Activated T-cell treated with anti-CD3 and anti-CD28 coated beads for 4 hours (primary cell): ENCODE results near the gene SLC25A26.

Experiments used
- DNase-seq: peaks from one replicate; pipeline ENCODE4 v3.0.0-alpha.2; 2020

The SLC25A26 gene

GRCh38 chr3:66227915-66228314 is 7.1 kb downstream of the SLC25A26 start:
- no peak for DNase-seq

GRCh38 chr3:66228707-66229106 is 7.9 kb downstream of the SLC25A26 start:
- DNase-seq, result no peak

GRCh38 chr3:66229931-66230330 is 9.1 kb downstream of the SLC25A26 start:
- no peak for DNase-seq

- DNase-seq, result no peak
These were observed 12.2 kb downstream of the SLC25A26 start for GRCh38 chr3:66233033-66233432.

GRCh38 chr3:66236281-66236680 is 15.5 kb downstream of the SLC25A26 start:
- no peak for DNase-seq

- no peak for DNase-seq
These were observed 16.8 kb downstream of the SLC25A26 start for GRCh38 chr3:66237552-66237951.

GRCh38 chr3:66239513-66240123 is 18.8 kb downstream of the SLC25A26 start:
- DNase-seq, result no peak

- no peak for DNase-seq
These were observed 20.7 kb downstream of the SLC25A26 start for GRCh38 chr3:66241466-66241865.

GRCh38 chr3:66242788-66243464 is 22.1 kb downstream of the SLC25A26 start:
- no peak for DNase-seq

- DNase-seq, result no peak
These were observed 27.8 kb downstream of the SLC25A26 start for GRCh38 chr3:66248641-66249040.

- DNase-seq, result no peak
These were observed 33.2 kb downstream of the SLC25A26 start for GRCh38 chr3:66253790-66254620.

- DNase-seq, result no peak
These were observed 35.1 kb downstream of the SLC25A26 start for GRCh38 chr3:66255865-66256264.

- DNase-seq, result no peak
These were observed 36.0 kb downstream of the SLC25A26 start for GRCh38 chr3:66256806-66257205.

- no peak for DNase-seq
These were observed 38.9 kb downstream of the SLC25A26 start for GRCh38 chr3:66259566-66260255.

- no peak for DNase-seq
These were observed 39.6 kb downstream of the SLC25A26 start for GRCh38 chr3:66260431-66260830.

- no peak for DNase-seq
These were observed 40.6 kb downstream of the SLC25A26 start for GRCh38 chr3:66261355-66261754.

GRCh38 chr3:66265649-66266048 is 44.8 kb downstream of the SLC25A26 start:
- no peak for DNase-seq

GRCh38 chr3:66266551-66266950 is 45.8 kb downstream of the SLC25A26 start:
- no peak for DNase-seq

GRCh38 chr3:66267031-66267430 is 46.2 kb downstream of the SLC25A26 start:
- no peak for DNase-seq

GRCh38 chr3:66267906-66268305 is 47.1 kb downstream of the SLC25A26 start:
- DNase-seq, result no peak

GRCh38 chr3:66268864-66269263 is 48.1 kb downstream of the SLC25A26 start:
- no peak for DNase-seq

- no peak for DNase-seq
These were observed 48.6 kb downstream of the SLC25A26 start for GRCh38 chr3:66269411-66269810.

GRCh38 chr3:66270288-66270687 is 49.5 kb downstream of the SLC25A26 start:
- DNase-seq, result no peak
